ENCODE results near the gene RPL10. TPM values are rescaled to one million over a fixed set of nuclear protein-coding genes. Genes with fewer than 3 reads are reported as not detected.
A peak's percentile ranks its signal among the peaks of the same experiment; 100 is the strongest.

RPL10 gene
- 1,000 to 10,000 TPM; 1,884 to 2,727 TPM for total RNA-seq

GRCh38 chrX:154397888-154398667 lies at the start of gene RPL10:
Gene RPL10, plus strand, starts transcription at chrX:154398377. Its CDS starts 143 bp downstream, at chrX:154398520.
- POLR2A ChIA-PET = interaction anchor here (0.6 to 1.2 kb wide), 3 partner anchors 14 to 423 kb away, joined by 3 to 4 read pairs (median 3); partner anchors contain the start of gene SLC10A3
- Mint-ChIP-seq H3K4me1 (peaks cover 13% of the 10 kb centered on the region), H3K27ac (peak within 1 kb of the TSS; percentile 100), H3K4me3 (peak within 1 kb of the TSS; percentile 96), H3K36me3 (ENCODE audit: low read depth) (peaks cover 26% of the 10 kb centered on the region), H3K9me3 (no peaks in the 10 kb centered on the region), H3K27me3 (no peaks in the 10 kb centered on the region)
- peak; percentile 91 for DNase-seq
- CTCF ChIA-PET = interaction anchor here (0.5 to 2.8 kb wide), 8 partner anchors 16 to 136 kb away, joined by 3 to 10 read pairs (median 3); partner anchors contain the start of gene FLNA

- H3K36me3 Mint-ChIP-seq (ENCODE audit: low read depth) = peaks cover 17% of the 10 kb centered on the region
- H3K27me3 Mint-ChIP-seq = no peaks in the 10 kb centered on the region
- CTCF ChIA-PET = no interaction called here
- POLR2A ChIA-PET = no interaction called here
- peak overlapping the region; percentile 46 for H3K27ac Mint-ChIP-seq
- DNase-seq = no peak
- no peak overlapping the region for H3K4me3 Mint-ChIP-seq
- no peaks in the 10 kb centered on the region for H3K9me3 Mint-ChIP-seq
- peaks cover 47% of the 10 kb centered on the region for H3K4me1 Mint-ChIP-seq
These were observed 49.4 kb upstream of the RPL10 start for GRCh38 chrX:154348646-154349358.

GRCh38 chrX:154349359-154349935 lies 48.7 kb upstream of the RPL10 start:
- H3K36me3 Mint-ChIP-seq (ENCODE audit: low read depth) = peaks cover 17% of the 10 kb centered on the region
- peaks cover 52% of the 10 kb centered on the region for H3K4me1 Mint-ChIP-seq
- H3K9me3 Mint-ChIP-seq = no peaks in the 10 kb centered on the region
- H3K27ac Mint-ChIP-seq = peak overlapping the region; percentile 78
- ChIA-PET CTCF (interaction anchor here (1.3 kb wide), 1 partner anchor 24 kb away, joined by 3 read pairs; no protein-coding TSS in a partner anchor), POLR2A (no interaction called here)
- H3K4me3 Mint-ChIP-seq = no peak overlapping the region
- H3K27me3 Mint-ChIP-seq = no peaks in the 10 kb centered on the region
- no peak for DNase-seq

- no peak for DNase-seq
- no peaks in the 10 kb centered on the region for H3K9me3 Mint-ChIP-seq
- no peak overlapping the region for H3K4me3 Mint-ChIP-seq
- peak overlapping the region; percentile 78 for H3K27ac Mint-ChIP-seq
- no peaks in the 10 kb centered on the region for H3K27me3 Mint-ChIP-seq
- H3K4me1 Mint-ChIP-seq = peaks cover 55% of the 10 kb centered on the region
- CTCF ChIA-PET = interaction anchor here (1.3 kb wide), 1 partner anchor 23 kb away, joined by 3 read pairs; no protein-coding TSS in a partner anchor
- POLR2A ChIA-PET = no interaction called here
- H3K36me3 Mint-ChIP-seq (ENCODE audit: low read depth) = peaks cover 17% of the 10 kb centered on the region
These were observed 48.2 kb upstream of the RPL10 start for GRCh38 chrX:154349979-154350378.

GRCh38 chrX:154350429-154351182 lies 47.6 kb upstream of the RPL10 start:
- POLR2A ChIA-PET = no interaction called here
- peak overlapping the region; percentile 78 for H3K27ac Mint-ChIP-seq
- no peaks in the 10 kb centered on the region for H3K27me3 Mint-ChIP-seq
- CTCF ChIA-PET = interaction anchor here (1.3 kb wide), 1 partner anchor 23 kb away, joined by 3 read pairs; no protein-coding TSS in a partner anchor
- peaks cover 17% of the 10 kb centered on the region for H3K36me3 Mint-ChIP-seq (ENCODE audit: low read depth)
- H3K4me3 Mint-ChIP-seq = no peak overlapping the region
- H3K4me1 Mint-ChIP-seq = peaks cover 57% of the 10 kb centered on the region
- H3K9me3 Mint-ChIP-seq = no peaks in the 10 kb centered on the region
- no peak for DNase-seq

- Mint-ChIP-seq H3K4me3 (peak overlapping the region; percentile 32), H3K9me3 (no peaks in the 10 kb centered on the region)
These were observed 46.8 kb upstream of the RPL10 start for GRCh38 chrX:154351183-154352011.

GRCh38 chrX:154352012-154352401 lies 46.2 kb upstream of the RPL10 start:
- H3K4me3 Mint-ChIP-seq = no peak overlapping the region
- no peak for DNase-seq
- peaks cover 60% of the 10 kb centered on the region for H3K4me1 Mint-ChIP-seq
- no peaks in the 10 kb centered on the region for H3K9me3 Mint-ChIP-seq
- no peaks in the 10 kb centered on the region for H3K27me3 Mint-ChIP-seq
- peak overlapping the region; percentile 69 for H3K27ac Mint-ChIP-seq
- ChIA-PET CTCF (no interaction called here), POLR2A (no interaction called here)
- H3K36me3 Mint-ChIP-seq (ENCODE audit: low read depth) = peaks cover 20% of the 10 kb centered on the region

More at GRCh38 chrX:154351183-154352011, 46.8 kb upstream of the RPL10 start:
- ChIA-PET CTCF (no interaction called here), POLR2A (no interaction called here)
- peak; percentile 35 for DNase-seq
- H3K27ac Mint-ChIP-seq = peak overlapping the region; percentile 69
- no peaks in the 10 kb centered on the region for H3K27me3 Mint-ChIP-seq
- H3K4me1 Mint-ChIP-seq = peaks cover 59% of the 10 kb centered on the region
- H3K36me3 Mint-ChIP-seq (ENCODE audit: low read depth) = peaks cover 20% of the 10 kb centered on the region

- no peak overlapping the region for H3K27ac Mint-ChIP-seq
These were observed 45.7 kb upstream of the RPL10 start for GRCh38 chrX:154352466-154352865.

GRCh38 chrX:154353172-154353843 lies 44.9 kb upstream of the RPL10 start:
- Mint-ChIP-seq H3K9me3 (no peaks in the 10 kb centered on the region), H3K4me3 (no peak overlapping the region), H3K27me3 (no peaks in the 10 kb centered on the region), H3K27ac (peak overlapping the region; percentile 25), H3K4me1 (peaks cover 55% of the 10 kb centered on the region), H3K36me3 (ENCODE audit: low read depth) (peaks cover 17% of the 10 kb centered on the region)
- CTCF ChIA-PET = no interaction called here
- POLR2A ChIA-PET = no interaction called here
- DNase-seq = no peak

More at GRCh38 chrX:154352466-154352865, 45.7 kb upstream of the RPL10 start:
- POLR2A ChIA-PET = no interaction called here
- no peak overlapping the region for H3K4me3 Mint-ChIP-seq
- peaks cover 59% of the 10 kb centered on the region for H3K4me1 Mint-ChIP-seq
- peaks cover 17% of the 10 kb centered on the region for H3K36me3 Mint-ChIP-seq (ENCODE audit: low read depth)
- no peaks in the 10 kb centered on the region for H3K27me3 Mint-ChIP-seq
- CTCF ChIA-PET = no interaction called here
- no peak for DNase-seq
- no peaks in the 10 kb centered on the region for H3K9me3 Mint-ChIP-seq

GRCh38 chrX:154354013-154354412 lies 44.2 kb upstream of the RPL10 start:
- H3K27me3 Mint-ChIP-seq = no peaks in the 10 kb centered on the region
- no peaks in the 10 kb centered on the region for H3K9me3 Mint-ChIP-seq
- POLR2A ChIA-PET = no interaction called here
- peaks cover 20% of the 10 kb centered on the region for H3K36me3 Mint-ChIP-seq (ENCODE audit: low read depth)
- peak overlapping the region; percentile 50 for H3K27ac Mint-ChIP-seq
- peaks cover 56% of the 10 kb centered on the region for H3K4me1 Mint-ChIP-seq
- CTCF ChIA-PET = interaction anchor here (1.4 kb wide), 1 partner anchor 11 kb away, joined by 3 read pairs; no protein-coding TSS in a partner anchor
- DNase-seq = no peak
- no peak overlapping the region for H3K4me3 Mint-ChIP-seq

- Mint-ChIP-seq H3K4me1 (peaks cover 54% of the 10 kb centered on the region), H3K36me3 (ENCODE audit: low read depth) (peaks cover 20% of the 10 kb centered on the region), H3K4me3 (no peak overlapping the region), H3K9me3 (no peaks in the 10 kb centered on the region), H3K27ac (no peak overlapping the region), H3K27me3 (no peaks in the 10 kb centered on the region)
- no peak for DNase-seq
- ChIA-PET POLR2A (no interaction called here), CTCF (interaction anchor here (1.4 kb wide), 1 partner anchor 11 kb away, joined by 3 read pairs; no protein-coding TSS in a partner anchor)
These were observed 43.7 kb upstream of the RPL10 start for GRCh38 chrX:154354516-154354915.
